NOMO-1 treated with DMSO at 0.1 percent for 48 hours (cell line): ENCODE results near the gene ZNF816.
"Not testable (repeated sequence)": the region's sequence is repeated elsewhere in the genome, so short reads cannot be mapped to it uniquely, and the experiment has no call there.

Source experiments
- DNase-seq: peaks from one replicate; lab custom pipeline; 2025; ENCODE audit not compliant: unreplicated experiment; lab: John Stamatoyannopoulos, UW

The ZNF816 gene

GRCh38 chr19:52936151-52936953 is 26.3 kb downstream of the ZNF816 start:
- DNase-seq = peak; percentile 47

DNA sequence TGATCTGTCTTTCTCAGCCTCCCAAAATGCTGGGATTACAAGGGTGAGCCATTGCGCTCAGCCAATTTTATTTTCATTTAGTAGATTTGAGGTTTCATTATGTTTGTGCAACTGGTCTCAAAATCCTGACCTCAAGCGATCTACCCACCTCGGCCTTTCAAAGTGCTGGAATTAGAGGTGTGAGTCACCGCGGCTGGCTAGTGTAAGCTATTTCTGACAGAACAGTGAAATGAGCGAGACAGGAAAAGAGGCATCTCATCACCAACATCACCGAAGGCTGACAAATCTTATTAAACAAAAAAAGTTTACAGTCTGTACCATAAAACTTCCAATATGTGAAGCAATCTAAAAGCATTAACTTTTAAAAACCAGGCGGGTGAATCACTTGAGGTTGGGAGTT is 27.2 kb downstream of the ZNF816 start:
- DNase-seq = peak; percentile 28

DNA sequence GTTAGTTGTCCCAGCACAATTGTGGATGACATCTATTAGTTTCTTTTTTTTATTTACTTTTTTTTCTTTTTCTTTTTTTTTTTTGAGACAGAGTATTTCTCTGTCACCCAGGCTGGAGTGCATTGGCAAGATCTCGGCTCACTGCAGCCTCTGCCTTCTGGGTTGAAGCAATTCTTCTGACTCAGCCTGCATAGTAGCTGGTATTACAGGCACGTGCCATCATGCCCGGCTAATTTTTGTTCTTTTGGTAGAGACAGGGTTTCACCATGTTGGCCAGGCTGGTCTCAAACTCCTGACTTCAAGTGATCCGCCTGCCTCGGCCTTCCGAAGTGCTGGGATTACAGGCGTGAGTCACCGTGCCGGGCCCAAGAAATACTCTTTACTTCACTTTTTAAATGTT is 38.0 kb downstream of the ZNF816 start:
- peak; percentile 1 for DNase-seq

DNA sequence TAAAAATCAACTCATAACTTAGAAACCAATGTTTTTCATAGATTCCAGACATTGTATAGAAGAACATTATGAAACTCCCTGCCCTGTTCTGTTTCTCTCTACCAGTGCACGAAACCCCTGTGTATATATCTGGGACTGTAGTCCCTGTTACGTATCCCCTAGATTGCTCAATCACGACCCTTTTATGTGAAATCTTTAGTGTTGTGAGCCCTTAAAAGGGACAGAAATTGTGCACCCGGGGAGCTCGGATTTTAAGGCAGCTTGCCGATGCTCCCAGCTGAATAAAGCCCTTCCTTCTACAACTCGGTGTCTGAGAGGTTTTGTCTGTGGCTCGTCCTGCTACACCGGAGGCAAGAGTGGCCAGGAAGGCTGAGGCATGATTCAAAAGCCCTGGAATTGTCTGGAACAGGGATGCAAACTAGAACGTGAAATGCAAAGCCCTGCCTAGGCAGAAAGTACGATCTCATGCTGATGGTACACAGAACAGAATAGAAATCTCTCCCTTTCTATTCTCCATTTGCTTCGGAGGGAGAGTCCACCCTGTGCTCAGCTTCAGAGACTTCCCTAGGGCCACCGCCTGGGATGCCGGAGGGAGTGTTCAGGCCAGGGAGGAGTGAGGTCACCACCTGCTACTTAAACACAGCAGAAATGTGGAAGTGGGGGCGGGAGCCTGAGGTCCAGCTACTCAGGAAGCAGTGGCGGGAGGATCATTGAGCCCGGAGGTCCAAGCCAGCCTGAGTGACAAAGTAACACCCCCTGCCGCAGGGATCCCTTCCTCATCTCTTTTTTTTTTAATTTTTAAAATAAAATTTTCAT is 38.7 kb downstream of the ZNF816 start:
- DNase-seq = peak; percentile 63

- DNase-seq = peak; percentile 83
These were observed 39.6 kb downstream of the ZNF816 start, which contains the start of gene ZNF888 for GRCh38 chr19:52922841-52923777. Gene ZNF888, minus strand, starts transcription at chr19:52923428. Its CDS starts 5,555 bp downstream, at chr19:52917873.

DNA sequence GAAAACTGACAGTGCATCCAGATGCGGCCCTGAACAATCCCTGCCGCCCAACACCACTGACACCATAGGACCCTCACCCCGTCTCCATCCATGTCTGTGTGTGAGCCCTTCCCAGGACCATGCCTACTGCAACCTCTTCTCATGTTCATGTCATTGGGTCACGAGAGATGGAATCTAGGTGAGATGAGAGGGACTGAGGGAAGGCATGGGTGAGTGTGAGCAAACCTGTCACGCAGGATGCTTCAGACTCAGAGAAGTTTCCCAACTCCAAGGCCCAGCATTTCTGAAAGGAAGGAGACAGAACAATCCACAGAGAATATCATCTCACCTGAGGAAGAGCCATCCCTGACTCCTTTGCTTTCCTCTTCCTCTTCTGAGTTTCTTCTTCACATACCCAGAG is 45.1 kb downstream of the ZNF816 start:
- DNase-seq = no peak

DNA sequence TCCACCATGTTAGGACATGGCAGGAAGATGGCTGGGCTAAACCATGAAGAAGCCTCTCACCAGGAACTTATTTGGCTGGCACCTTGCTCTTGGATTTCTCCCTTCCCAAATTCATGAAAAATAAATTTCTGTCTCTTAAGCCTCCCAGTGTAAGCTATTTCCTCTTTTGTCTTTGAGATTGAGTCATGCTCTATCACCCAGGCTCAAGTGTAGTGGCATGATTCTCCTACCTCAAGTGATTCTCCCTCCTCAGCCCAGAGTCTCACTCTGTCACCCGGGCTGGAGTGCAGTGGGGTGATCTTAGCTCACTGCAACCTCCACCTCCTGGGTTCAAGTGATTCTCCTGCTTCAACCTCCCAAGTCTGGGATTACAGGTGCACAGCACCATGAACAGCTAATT is 52.0 kb downstream of the ZNF816 start:
- DNase-seq = no peak

GRCh38 chr19:52904052-52904780 is 58.5 kb downstream of the ZNF816 start:
- DNase-seq = not testable (repeated sequence)

GRCh38 chr19:52901842-52902241 is 60.8 kb downstream of the ZNF816 start:
- no peak for DNase-seq
